Upper lobe of left lung (tissue), 6 donors: ENCODE results near the gene DACT1. TPM values are rescaled to one million over a fixed set of nuclear protein-coding genes. Genes with fewer than 3 reads are reported as not detected.

Experiments used
- ATAC-seq, 2 donors: fragments of 200-7000 bp; cut with Tn5 transposase; one replicate each; pipeline ENCODE4 v1.9.1; 2022; ENCODE audit warnings: mild to moderate bottlenecking in 2 of 2, moderate library complexity in 2 of 2; ENCODE audit not compliant: low FRiP score in 2 of 2
- DNase-seq, 2 donors: peaks; one replicate each; pipeline ENCODE4 v3.0.0-alpha.2; 2019 to 2020
- H3K27ac ChIP-seq, 4 donors: fragments of 200-600 bp; sonication (generic); one replicate each; pipeline ENCODE4 v1.5.1; 2016 to 2019
- H3K27me3 ChIP-seq, 4 donors: fragments of 200-600 bp; sonication (generic); one replicate each; pipeline ENCODE4 v1.5.1; 2017 to 2019
- H3K36me3 ChIP-seq, 4 donors: fragments of 200-600 bp; sonication (generic); one replicate each; pipeline ENCODE4 v1.5.1; 2016 to 2019
- H3K4me1 ChIP-seq, 4 donors: fragments of 200-600 bp; sonication (generic); one replicate each; pipeline ENCODE4 v1.5.1; 2018 to 2019
- H3K4me3 ChIP-seq, 4 donors: fragments of 200-600 bp; sonication (generic); one replicate each; pipeline ENCODE4 v1.5.1; 2017 to 2019; ENCODE audit warnings: mild to moderate bottlenecking in 2 of 4, moderate library complexity in 1 of 4
- H3K9me3 ChIP-seq, 4 donors: fragments of 200-600 bp; sonication (generic); one replicate each; pipeline ENCODE4 v1.5.1; 2018 to 2019
- CTCF ChIP-seq, 6 experiments: fragments of 450-650 bp in 4 of 6; fragments of 200-600 bp in 2 of 6; sonication (generic) in 2 of 6; IDR thresholded peaks; one replicate each; pipeline ENCODE4 v1.5.1; 2016 to 2019; ENCODE audit warnings: antibody characterized with exemption in 6 of 6
- EP300 ChIP-seq, 4 donors: sonication (generic); formaldehyde crosslinking; IDR thresholded peaks; one replicate each; pipeline ENCODE4 v1.5.1; 2017; ENCODE audit warnings: antibody characterized with exemption in 4 of 4, control low read depth in 2 of 4
- POLR2A ChIP-seq, 4 donors: fragments of 450-650 bp; IDR thresholded peaks; one replicate each; pipeline ENCODE4 v1.5.1; 2016 to 2017; ENCODE audit warnings: antibody characterized with exemption in 4 of 4, mild to moderate bottlenecking in 2 of 4
- POLR2AphosphoS5 ChIP-seq, 2 donors: sonication (generic); formaldehyde crosslinking; IDR thresholded peaks; one replicate each; pipeline ENCODE4 v1.5.1; 2017; ENCODE audit warnings: antibody characterized with exemption in 2 of 2
- WGBS, 2 donors: methylation state at CpG; one replicate each; pipeline ENCODE4 v1.1.5; 2017 to 2018; 5-methylcytosine and 5-hydroxymethylcytosine counted together
- total RNA-seq, 6 donors: library from RNA; depleted of rRNA in 4 of 6; stranded (reverse); fragments of >200 nt in 4 of 6; gene quantifications; one replicate each; pipeline versions ENCODE4 v1.1.0 to v1.2.1, GENCODE V29; 2016 to 2021
- donor health status: DM: no; HTN: no; CAD: no; lungs with moderate emphysema.
- donor health status: DM: no; HTN: yes; CAD: no; lungs with severe emphysema.

DACT1 gene
- total RNA-seq, 6 donors from 2014 or later, result 1.0 to 8.1 (median 4.5) TPM

GRCh38 chr14:58662018-58662417 lies 24.3 kb downstream of the DACT1 start:
- WGBS, 2 donors, result 50 to 61% methylated on average over 1 of the region's 1 CpG
- ATAC-seq, result no peak
- Histone ChIP-seq H3K36me3 (no peaks in the 10 kb centered on the region), H3K4me1 (peaks cover 0 to 14% (median 5%) of the 10 kb centered on the region in 4 donors), H3K4me3 (no peak overlapping the region), H3K27ac (no peak overlapping the region), H3K9me3 (no peaks in the 10 kb centered on the region), H3K27me3 (no peaks in the 10 kb centered on the region)
- TF ChIP-seq EP300 (IDR thresholded peaks at IDR 0.05) (no peak), POLR2A (IDR thresholded peaks at IDR 0.05) (no peak)
- DNase-seq, result no peak

- peaks cover 0 to 14% (median 5%) of the 10 kb centered on the region in 4 donors for H3K4me1 ChIP-seq
- H3K4me3 ChIP-seq, result no peak overlapping the region
- ATAC-seq, result no peak
- no peak for DNase-seq
- no peaks in the 10 kb centered on the region for H3K27me3 ChIP-seq
- H3K27ac ChIP-seq, result peak overlapping the region in 1 of 4 donors; percentile 27
- no peak for TF ChIP-seq POLR2A (IDR thresholded peaks at IDR 0.05)
- 79 to 85% methylated on average over 2 of the region's 2 CpGs for WGBS, 2 donors
- H3K9me3 ChIP-seq, result no peaks in the 10 kb centered on the region
- no peaks in the 10 kb centered on the region for H3K36me3 ChIP-seq
Observed at GRCh38 chr14:58662759-58663158, 25.0 kb downstream of the DACT1 start.

GRCh38 chr14:58663494-58664111 lies 25.8 kb downstream of the DACT1 start:
- Histone ChIP-seq H3K4me3 (no peak overlapping the region), H3K27ac (no peak overlapping the region), H3K4me1 (peaks cover 0 to 14% (median 5%) of the 10 kb centered on the region in 4 donors), H3K36me3 (no peaks in the 10 kb centered on the region), H3K27me3 (no peaks in the 10 kb centered on the region), H3K9me3 (no peaks in the 10 kb centered on the region)
- WGBS, 2 donors, result 29 to 45% methylated on average over 2 of the region's 2 CpGs
- no peak for TF ChIP-seq POLR2A (IDR thresholded peaks at IDR 0.05)
- TF ChIP-seq EP300 (IDR thresholded peaks at IDR 0.05), result no peak
- no peak for TF ChIP-seq POLR2AphosphoS5 (IDR thresholded peaks at IDR 0.05)
- no peak for TF ChIP-seq CTCF (IDR thresholded peaks at IDR 0.05)
- DNase-seq (no peak), ATAC-seq (peak; percentile 53 to 74)

GRCh38 chr14:58665773-58666500 lies 28.2 kb downstream of the DACT1 start:
- no peak overlapping the region for H3K4me3 ChIP-seq
- H3K4me1 ChIP-seq, result peaks cover 0 to 14% (median 5%) of the 10 kb centered on the region in 4 donors
- H3K9me3 ChIP-seq, result no peaks in the 10 kb centered on the region
- no peaks in the 10 kb centered on the region for H3K36me3 ChIP-seq
- ATAC-seq, result no peak
- DNase-seq, result no peak
- no peaks in the 10 kb centered on the region for H3K27me3 ChIP-seq
- no peak for TF ChIP-seq POLR2AphosphoS5 (IDR thresholded peaks at IDR 0.05)
- no peak for TF ChIP-seq CTCF (IDR thresholded peaks at IDR 0.05)
- TF ChIP-seq EP300 (IDR thresholded peaks at IDR 0.05), result no peak
- no peak for TF ChIP-seq POLR2A (IDR thresholded peaks at IDR 0.05)
- H3K27ac ChIP-seq, result no peak overlapping the region
- WGBS, 2 donors, result 83 to 88% methylated on average over 3 of the region's 3 CpGs

GRCh38 chr14:58666737-58667136 lies 29.0 kb downstream of the DACT1 start:
- no peak for DNase-seq
- no peak overlapping the region for H3K4me3 ChIP-seq
- no peaks in the 10 kb centered on the region for H3K27me3 ChIP-seq
- no peak for ATAC-seq
- H3K9me3 ChIP-seq, result no peaks in the 10 kb centered on the region
- TF ChIP-seq POLR2AphosphoS5 (IDR thresholded peaks at IDR 0.05), result no peak
- peaks cover 0 to 11% (median 8%) of the 10 kb centered on the region in 4 donors for H3K4me1 ChIP-seq
- no peaks in the 10 kb centered on the region for H3K36me3 ChIP-seq
- H3K27ac ChIP-seq, result no peak overlapping the region

GRCh38 chr14:58667900-58668299 lies 30.1 kb downstream of the DACT1 start:
- H3K27ac ChIP-seq, result no peak overlapping the region
- H3K9me3 ChIP-seq, result no peaks in the 10 kb centered on the region
- DNase-seq (no peak), ATAC-seq (no peak)
- no peaks in the 10 kb centered on the region for H3K36me3 ChIP-seq
- no peak overlapping the region for H3K4me3 ChIP-seq
- TF ChIP-seq POLR2A (IDR thresholded peaks at IDR 0.05) (no peak), EP300 (IDR thresholded peaks at IDR 0.05) (no peak), POLR2AphosphoS5 (IDR thresholded peaks at IDR 0.05) (no peak), CTCF (IDR thresholded peaks at IDR 0.05) (no peak)
- H3K4me1 ChIP-seq, result peaks cover 0 to 11% (median 8%) of the 10 kb centered on the region in 4 donors
- 74 to 80% methylated on average over 5 of the region's 5 CpGs for whole genome bisulfite sequencing, 2 donors
- no peaks in the 10 kb centered on the region for H3K27me3 ChIP-seq
